NT2/D1 (cell line): ENCODE data around the gene SLC38A6.

Experiments used
- YY1 ChIP-seq: IDR thresholded peaks from 2 replicates; pipeline ENCODE4 v1.6.1; 2011; ENCODE audit not compliant: insufficient read length, insufficient read depth
- ZNF274 ChIP-seq: IDR thresholded peaks from 2 replicates; pipeline ENCODE4 v1.6.1; 2011; ENCODE audit warnings: mild to moderate bottlenecking, low read depth, low read length

GRCh38 chr14:60984196-60984595 lies 3.2 kb downstream of the SLC38A6 start:
- TF ChIP-seq ZNF274 (no peak), YY1 (no peak)
